ENCODE data around the gene GALNT13.

GALNT13 gene

DNA sequence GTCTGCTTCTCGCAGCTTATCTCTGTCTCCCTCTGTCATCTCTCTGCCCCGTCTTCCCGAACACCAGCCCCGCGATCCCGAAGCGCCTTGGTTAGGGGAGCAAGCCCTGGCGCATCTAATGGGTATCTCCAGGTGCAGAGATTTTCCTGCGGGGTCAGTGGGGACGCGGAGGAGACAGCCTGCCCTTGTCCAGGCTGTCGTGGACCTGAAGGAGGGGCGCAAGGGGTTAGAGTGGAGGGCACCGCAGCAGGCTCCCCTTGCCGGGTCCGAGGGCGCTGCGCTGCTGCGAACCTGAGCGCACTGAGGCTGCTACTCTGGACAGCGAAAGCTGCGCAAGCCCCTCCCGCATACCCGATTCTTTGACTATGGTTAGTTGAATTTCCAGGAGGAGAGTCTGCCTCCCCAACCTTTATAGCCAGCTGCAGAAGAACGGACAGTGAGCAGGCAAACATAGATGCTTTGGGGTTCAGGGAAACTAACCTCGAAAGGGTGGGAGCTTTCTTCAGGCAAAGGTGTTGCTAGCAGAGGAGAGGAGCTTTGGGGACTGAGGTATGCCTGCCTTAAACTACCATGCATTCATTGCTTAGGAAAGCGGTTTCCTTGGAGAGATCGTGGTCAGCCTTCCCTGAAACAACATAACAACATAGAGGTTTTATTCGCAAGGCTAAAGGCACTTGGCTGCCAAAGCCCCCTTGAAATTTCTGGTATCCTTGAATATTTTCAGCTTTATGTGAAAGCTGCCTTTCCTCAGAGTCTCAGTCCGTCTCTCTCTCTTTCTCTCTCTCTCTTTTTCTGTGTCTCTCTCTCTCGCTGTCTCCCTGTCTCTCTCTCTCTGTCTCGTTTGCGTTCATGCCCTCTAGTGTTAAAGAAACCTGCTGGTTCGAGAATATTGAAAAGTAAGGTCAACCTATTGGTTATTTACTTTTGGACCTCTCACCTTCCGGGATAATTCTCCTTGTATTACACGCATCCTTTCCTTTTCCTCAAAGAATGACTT lies 1.6 kb downstream of the GALNT13 start:
- TF ChIP-seq EZH2phosphoT487 (conservative IDR thresholded peaks at IDR 0.05; ENCODE audit: low read length) (no peak), CTCF (IDR thresholded peaks at IDR 0.05; ENCODE audit: insufficient read depth, low read length, poor library complexity, severe bottlenecking) (no peak)
- Histone ChIP-seq H3K27ac (ENCODE audit: low read depth, low read length) (no peak overlapping the region), H2AFZ (ENCODE audit: low read depth, low read length, severe bottlenecking) (no peak overlapping the region), H3K79me2 (ENCODE audit: insufficient read depth, low read length) (no peaks in the 10 kb centered on the region), H3F3A (ENCODE audit: insufficient read depth) (no peaks in the 10 kb centered on the region), H3K27me3 (ENCODE audit: low read length) (no peaks in the 10 kb centered on the region), H3K9me3 (ENCODE audit: insufficient read depth, low read length) (no peaks in the 10 kb centered on the region), H4K20me1 (ENCODE audit: low read depth, low read length) (no peaks in the 10 kb centered on the region), H3K9me2 (replicated peaks; ENCODE audit: insufficient read depth, low read length) (no peaks in the 10 kb centered on the region), H3K4me3 (ENCODE audit: insufficient read depth, low read length, poor library complexity, severe bottlenecking) (no peak overlapping the region), H3K9ac (ENCODE audit: low read length) (no peak overlapping the region), H3K36me3 (ENCODE audit: low read length) (no peaks in the 10 kb centered on the region), H3K4me2 (ENCODE audit: low read depth, low read length, poor library complexity, severe bottlenecking) (no peak overlapping the region)

DNA sequence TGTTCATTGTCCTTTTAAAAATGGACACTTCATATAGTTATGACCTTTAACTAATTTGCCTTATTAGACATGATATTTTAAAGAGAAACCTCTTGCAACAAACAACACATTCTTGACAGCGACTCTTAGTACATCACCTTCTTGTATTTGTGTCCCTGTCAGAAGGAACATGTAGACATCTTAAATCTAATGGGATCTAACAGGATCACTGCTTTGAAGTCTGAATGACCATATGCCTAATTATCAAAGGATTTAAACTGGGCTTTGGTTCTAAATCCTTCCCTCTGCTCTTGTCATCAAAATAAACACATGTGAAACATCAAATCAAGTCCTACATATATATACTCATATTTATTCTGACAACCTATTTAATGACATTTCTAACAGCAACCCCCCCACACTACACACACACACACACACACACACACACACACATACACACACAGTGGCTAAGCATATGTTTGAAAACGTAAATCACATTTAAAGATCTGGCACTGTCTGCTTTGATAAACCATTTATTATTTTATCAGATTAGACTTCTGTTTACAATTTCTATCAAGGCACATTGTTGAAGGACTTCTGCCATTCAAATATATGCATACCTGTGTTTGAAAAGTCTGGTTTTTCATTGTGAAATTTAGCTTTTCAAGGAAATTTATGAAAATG lies 4.2 kb downstream of the GALNT13 start:
- Histone ChIP-seq H4K20me1 (ENCODE audit: low read depth, low read length) (no peaks in the 10 kb centered on the region), H3F3A (ENCODE audit: insufficient read depth) (no peaks in the 10 kb centered on the region), H3K4me3 (ENCODE audit: insufficient read depth, low read length, poor library complexity, severe bottlenecking) (no peak overlapping the region), H3K9me3 (ENCODE audit: insufficient read depth, low read length) (no peaks in the 10 kb centered on the region), H3K4me2 (ENCODE audit: low read depth, low read length, poor library complexity, severe bottlenecking) (no peak overlapping the region), H3K9ac (ENCODE audit: low read length) (no peak overlapping the region), H3K27me3 (ENCODE audit: low read length) (no peaks in the 10 kb centered on the region), H3K36me3 (ENCODE audit: low read length) (no peaks in the 10 kb centered on the region), H3K9me2 (replicated peaks; ENCODE audit: insufficient read depth, low read length) (no peaks in the 10 kb centered on the region), H2AFZ (ENCODE audit: low read depth, low read length, severe bottlenecking) (no peak overlapping the region), H3K79me2 (ENCODE audit: insufficient read depth, low read length) (no peaks in the 10 kb centered on the region), H3K27ac (ENCODE audit: low read depth, low read length) (no peak overlapping the region)
- no peak for TF ChIP-seq EZH2phosphoT487 (conservative IDR thresholded peaks at IDR 0.05; ENCODE audit: low read length)
- no peak for TF ChIP-seq CTCF (IDR thresholded peaks at IDR 0.05; ENCODE audit: insufficient read depth, low read length, poor library complexity, severe bottlenecking)

GRCh38 chr2:153880926-153881325 lies 9.2 kb downstream of the GALNT13 start:
- Histone ChIP-seq H3K27ac (ENCODE audit: low read depth, low read length) (no peak overlapping the region), H3K9me3 (ENCODE audit: insufficient read depth, low read length) (no peaks in the 10 kb centered on the region), H3K79me2 (ENCODE audit: insufficient read depth, low read length) (no peaks in the 10 kb centered on the region), H3K9ac (ENCODE audit: low read length) (no peak overlapping the region), H4K20me1 (ENCODE audit: low read depth, low read length) (no peaks in the 10 kb centered on the region), H3F3A (ENCODE audit: insufficient read depth) (no peaks in the 10 kb centered on the region), H3K27me3 (ENCODE audit: low read length) (no peaks in the 10 kb centered on the region), H3K4me3 (ENCODE audit: insufficient read depth, low read length, poor library complexity, severe bottlenecking) (no peak overlapping the region), H2AFZ (ENCODE audit: low read depth, low read length, severe bottlenecking) (no peak overlapping the region), H3K4me2 (ENCODE audit: low read depth, low read length, poor library complexity, severe bottlenecking) (no peak overlapping the region), H3K9me2 (replicated peaks; ENCODE audit: insufficient read depth, low read length) (no peaks in the 10 kb centered on the region; the same call in 1 of the 2 replicates), H3K36me3 (ENCODE audit: low read length) (no peaks in the 10 kb centered on the region)
- TF ChIP-seq CTCF (IDR thresholded peaks at IDR 0.05; ENCODE audit: insufficient read depth, low read length, poor library complexity, severe bottlenecking) (no peak), EZH2phosphoT487 (conservative IDR thresholded peaks at IDR 0.05; ENCODE audit: low read length) (no peak)

All from SU-DHL-6 (cell line).